GM11168 (cell line): ENCODE measurements around the gene B3GNT8.
"Not testable (repeated sequence)": the region's sequence is repeated elsewhere in the genome, so short reads cannot be mapped to it uniquely, and the experiment has no call there.

ENCODE experiments used
- in situ Hi-C: fragments of 300-500 bp; cut with MboI; formaldehyde crosslinking; loops from one replicate; pipeline ENCODE4 v1.12.0; 2022; ENCODE audit warnings: low sequenced_read_pairs; ENCODE audit not compliant: unreplicated experiment

The B3GNT8 gene

DNA sequence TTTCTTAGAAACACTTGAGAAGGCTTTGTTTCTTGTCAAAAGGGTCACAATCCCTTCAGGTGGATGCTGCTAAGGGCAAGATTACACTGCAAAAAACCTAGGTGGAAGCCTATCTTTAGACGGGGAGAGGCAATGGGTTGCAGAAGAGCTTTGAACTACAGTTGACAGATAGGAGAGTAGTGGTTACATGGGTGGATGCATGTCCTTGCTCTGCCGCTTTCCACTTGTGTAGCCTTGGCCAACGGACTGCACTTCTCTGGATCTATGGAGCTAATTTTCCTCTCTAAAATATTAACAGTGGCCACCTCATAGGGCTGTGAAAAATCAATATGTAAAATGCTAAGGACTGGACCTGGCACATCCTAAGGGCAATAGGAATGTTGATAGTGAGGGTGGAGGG, 28.6 kb downstream of the B3GNT8 start:
- in situ Hi-C loops: no loop called here

GRCh38 chr19:41398050-41398418, 29.1 kb downstream of the B3GNT8 start:
- in situ Hi-C loops: no loop called here

DNA sequence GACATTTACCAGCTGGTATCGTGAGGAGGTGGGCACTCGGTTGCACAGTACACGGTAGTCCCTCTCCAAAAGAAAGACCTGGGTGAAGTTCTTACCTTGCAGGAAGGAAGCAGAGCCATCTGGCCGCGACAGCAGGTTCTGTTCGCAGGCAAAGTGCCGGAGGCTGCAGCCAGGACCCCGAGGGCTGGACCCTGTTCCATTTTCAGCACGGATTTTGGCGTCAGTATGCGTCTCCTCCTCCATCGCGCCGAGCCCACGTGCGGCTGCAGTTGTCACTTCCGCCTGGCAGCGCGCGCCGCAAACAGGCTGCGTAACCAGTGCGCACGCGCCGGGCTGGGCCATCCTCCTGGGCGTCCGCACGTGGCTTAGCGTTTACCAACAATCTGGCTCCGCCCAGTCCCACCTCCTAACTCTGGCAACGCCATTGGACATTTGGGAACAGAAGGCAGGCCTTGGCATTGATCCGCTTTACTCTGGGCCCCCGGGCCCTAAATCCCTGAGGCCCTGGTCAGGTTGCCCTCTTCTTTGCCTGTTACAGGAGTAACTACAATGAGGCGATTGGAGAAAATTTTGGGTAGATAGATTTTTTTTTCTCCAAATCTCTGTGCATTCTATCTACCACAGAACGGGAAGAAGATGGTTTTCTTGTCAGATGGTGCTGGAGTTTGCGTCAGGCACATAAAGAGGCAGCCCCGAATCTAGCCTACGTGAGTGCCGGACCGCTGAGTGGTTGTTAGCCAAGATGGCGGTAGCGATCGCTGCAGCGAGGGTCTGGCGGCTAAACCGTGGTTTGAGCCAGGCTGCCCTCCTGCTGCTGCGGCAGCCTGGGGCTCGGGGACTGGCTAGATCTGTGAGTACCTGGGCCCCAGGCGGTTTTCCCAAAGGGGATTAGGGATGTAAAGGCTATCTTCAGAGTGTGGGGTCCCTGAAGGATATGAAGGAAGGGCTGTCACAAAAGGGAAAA, 29.8 kb downstream of the B3GNT8 start, which contains the start of the genes BCKDHA and EXOSC5:
TSS of gene BCKDHA (plus strand) at position 733 of the 964 bp plus-strand sequence. CDS start at position 743, 10 bp downstream.
TSS of gene EXOSC5 (minus strand) at position 274 of the 964 bp plus-strand sequence. CDS start at position 243, 31 bp downstream.
- in situ Hi-C loops: no loop called here

DNA sequence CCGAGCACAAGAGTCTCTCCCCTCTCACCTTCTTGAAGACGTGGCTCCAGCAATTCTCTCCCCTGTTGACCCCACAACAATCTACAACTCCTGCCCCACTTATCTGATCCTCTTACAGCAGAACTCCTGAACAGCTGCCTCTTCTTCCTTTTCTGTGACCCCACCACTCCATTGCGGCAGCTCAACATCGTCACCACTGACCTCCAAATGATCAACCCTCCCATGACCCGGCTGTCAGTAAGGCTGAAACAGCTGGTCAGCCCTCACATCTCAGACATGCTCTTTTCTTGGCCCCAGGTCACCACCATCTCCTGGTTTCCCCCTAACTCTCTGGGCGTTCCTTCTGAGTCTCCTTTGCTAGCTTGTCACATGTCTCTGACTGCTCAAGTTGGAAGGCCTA, 31.8 kb downstream of the B3GNT8 start:
- in situ Hi-C loops: no loop called here

DNA sequence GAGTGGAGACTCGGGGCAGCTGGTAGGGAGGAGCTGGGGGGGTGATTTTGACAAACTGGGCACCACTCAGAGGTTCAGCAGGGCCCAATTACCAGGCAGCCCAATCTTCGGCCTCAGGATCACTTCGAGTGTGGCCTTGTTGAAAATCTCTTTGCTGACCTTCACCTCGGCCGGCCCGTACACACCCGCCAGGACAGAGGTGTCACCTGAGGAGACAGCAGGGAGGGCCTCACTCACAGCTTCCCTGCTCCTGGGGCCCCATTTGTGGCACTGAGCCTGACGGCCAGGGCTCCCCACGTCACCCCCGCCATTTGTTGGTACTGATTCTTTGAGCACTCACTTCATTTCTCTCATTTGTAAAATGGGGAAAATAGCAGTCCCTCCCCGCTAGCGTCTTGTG, 34.4 kb downstream of the B3GNT8 start:
- in situ Hi-C loops: no loop called here

DNA sequence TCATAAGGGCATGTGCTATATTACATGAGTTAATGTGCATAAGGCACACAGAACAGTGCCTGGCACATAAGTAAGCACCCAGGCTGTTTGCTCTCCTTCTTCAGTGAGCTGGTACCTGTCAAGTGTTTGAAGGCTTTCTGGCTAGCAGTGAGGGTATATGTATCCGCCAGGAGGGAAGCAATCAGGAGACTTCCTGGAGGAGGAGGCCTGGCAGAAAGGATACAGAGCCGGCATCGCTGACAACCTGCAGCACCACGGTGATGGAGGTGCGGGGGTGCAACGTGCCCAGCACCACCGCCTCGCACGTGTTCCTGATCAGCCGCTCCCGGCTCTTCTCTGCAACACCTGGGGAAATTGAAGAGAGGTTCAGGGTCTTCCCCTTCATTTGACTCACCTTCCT, 35.6 kb downstream of the B3GNT8 start:
- in situ Hi-C loops: no loop called here

DNA sequence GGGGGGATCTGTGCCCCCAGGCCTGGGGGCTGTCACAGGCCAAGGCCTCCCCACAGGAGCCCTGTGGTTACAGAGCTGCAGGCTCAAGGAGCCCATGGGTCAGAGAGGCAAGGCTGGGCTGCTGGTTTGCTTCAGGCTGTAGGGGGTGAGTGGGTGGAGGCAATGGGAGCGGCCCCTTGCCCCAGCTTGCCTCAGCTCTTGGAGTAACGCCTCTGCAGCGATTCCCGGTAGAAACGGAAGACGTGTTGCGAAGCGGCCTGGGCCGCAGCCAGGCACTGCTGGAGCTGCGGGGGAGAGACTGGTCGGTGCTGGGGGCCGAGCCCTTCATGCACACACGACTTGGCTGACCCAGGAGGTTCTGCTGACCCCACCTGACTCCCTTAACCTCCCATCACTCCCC, 40.7 kb downstream of the B3GNT8 start:
- in situ Hi-C loops: no loop called here

- in situ Hi-C loops: no loop called here
These were observed 42.8 kb downstream of the B3GNT8 start for GRCh38 chr19:41384351-41384750.

DNA sequence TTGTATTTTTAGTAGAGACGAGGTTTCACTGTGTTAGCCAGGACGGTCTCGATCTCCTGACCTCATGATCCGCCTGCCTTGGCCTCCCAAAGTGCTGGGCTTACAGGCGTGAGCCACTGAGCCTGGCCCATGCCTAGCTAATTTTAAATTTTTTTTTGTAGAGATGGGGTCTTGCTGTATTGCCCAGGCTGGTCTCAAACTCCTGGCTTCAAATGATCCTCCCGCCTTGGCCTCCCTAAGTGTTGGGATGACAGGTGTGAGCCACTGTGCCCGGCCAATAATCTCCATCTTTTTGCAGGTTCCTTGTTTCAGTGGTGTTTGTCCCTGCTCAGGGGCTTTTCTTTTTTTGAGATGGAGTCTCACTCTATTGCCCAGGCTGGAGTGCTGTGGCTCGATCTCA, 45.6 kb downstream of the B3GNT8 start:
- in situ Hi-C loops: not testable (repeated sequence)

DNA sequence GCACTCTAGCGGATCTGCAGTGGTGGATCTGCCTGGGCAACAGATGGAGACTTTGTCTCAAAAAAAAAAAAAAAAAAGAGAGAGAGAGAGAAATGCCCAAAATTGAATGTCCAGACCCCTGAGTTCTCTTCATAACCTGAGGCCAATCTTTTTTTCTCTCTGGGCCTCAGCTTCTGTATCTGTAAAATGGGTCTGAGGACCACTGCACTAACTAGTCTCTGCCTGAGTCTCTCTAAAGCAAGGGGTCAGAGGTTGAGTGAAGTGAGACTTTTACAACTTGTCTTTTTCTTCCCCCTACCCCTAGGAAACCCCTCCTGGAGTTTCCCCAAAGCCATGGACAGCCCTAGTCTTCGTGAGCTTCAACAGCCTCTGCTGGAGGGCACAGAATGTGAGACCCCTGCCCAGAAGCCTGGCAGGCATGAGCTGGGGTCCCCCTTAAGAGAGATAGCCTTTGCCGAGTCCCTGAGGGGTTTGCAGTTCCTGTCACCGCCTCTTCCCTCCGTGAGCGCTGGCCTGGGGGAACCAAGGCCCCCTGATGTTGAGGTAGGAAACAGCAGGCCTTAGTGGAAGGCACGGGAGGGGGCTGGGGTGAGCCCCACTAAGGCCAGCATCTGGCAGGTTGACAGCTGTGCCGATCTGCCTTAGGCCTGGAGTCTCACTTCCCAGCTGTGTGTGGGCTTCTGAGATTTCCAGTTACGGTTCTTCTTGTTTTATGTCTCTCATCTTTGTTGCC, 49.0 kb downstream of the B3GNT8 start:
- in situ Hi-C loops: no loop called here

DNA sequence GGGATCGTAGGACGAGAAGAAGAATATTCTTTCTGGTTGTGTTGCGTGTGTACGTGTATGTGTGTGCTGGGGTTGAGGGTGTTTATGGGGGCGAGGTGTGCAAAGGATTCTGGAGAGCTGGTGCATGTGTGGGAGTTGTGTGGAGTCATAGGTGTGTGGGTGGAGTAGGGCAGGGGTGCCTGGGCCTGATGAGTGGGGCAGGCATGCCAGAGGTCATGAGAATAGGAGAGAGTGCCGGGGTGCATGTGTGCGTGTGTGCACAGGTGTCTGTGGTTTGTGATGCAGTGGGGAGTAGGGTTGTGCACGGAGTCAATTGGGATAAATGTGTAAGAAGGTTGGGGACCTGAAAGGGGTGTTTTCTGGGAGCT, 50.2 kb downstream of the B3GNT8 start:
- in situ Hi-C loops: no loop called here

GRCh38 chr19:41376241-41376997, 50.8 kb downstream of the B3GNT8 start, which contains the start of gene TMEM91:
TMEM91 (plus strand) TSS chr19:41376533; CDS start chr19:41378310, 1,777 bp downstream.
- in situ Hi-C loops: no loop called here
